ENCODE data around the gene ADGRL4. TPM values are rescaled to one million over a fixed set of nuclear protein-coding genes. Genes with fewer than 3 reads are reported as not detected.

ADGRL4 gene
- total and polyA plus RNA-seq, 2 donors (not counting 1 experiment from before 2014, with no cell fraction given): 3.8 to 5.0 TPM

GRCh38 chr1:78919150-78919549, 87.4 kb downstream of the ADGRL4 start:
- Histone ChIP-seq H3K4me3 (replicated peaks in 1 of 4; ENCODE audit: control extremely low read depth in 1 of 4, insufficient read depth in 1 of 4, low read depth in 3 of 4, low read length in 4 of 4) (no peak overlapping the region), H3K79me2 (ENCODE audit: control insufficient read depth, insufficient read depth, low read length) (no peaks in the 10 kb centered on the region), H3K4me2 (ENCODE audit: extremely low read depth, insufficient read depth, low read length) (no peak overlapping the region), H3K9me3 (ENCODE audit: control insufficient read depth, insufficient read depth, low read depth, low read length) (no peaks in the 10 kb centered on the region), H3K27me3 (ENCODE audit: control insufficient read depth, insufficient read depth, low read length) (no peaks in the 10 kb centered on the region), H3K36me3 (ENCODE audit: control insufficient read depth, insufficient read depth, low read length) (no peaks in the 10 kb centered on the region), H2AFZ (ENCODE audit: low read length) (no peak overlapping the region), H3K27ac (ENCODE audit: insufficient read depth, low read length) (no peak overlapping the region), H3K4me1 (ENCODE audit: control insufficient read depth, extremely low read depth, insufficient read depth, low read length) (no peaks in the 10 kb centered on the region), H4K20me1 (ENCODE audit: control insufficient read depth, extremely low read depth, insufficient read depth, low read length) (no peaks in the 10 kb centered on the region), H3K9ac (ENCODE audit: insufficient read depth, low read length) (no peak overlapping the region)
- DNase-seq (ENCODE audit: low read depth in 2 of 2): no peak
- TF ChIP-seq EZH2 (IDR thresholded peaks at IDR 0.05; ENCODE audit: low read length, missing control alignments): no peak
- TF ChIP-seq CTCF (conservative IDR thresholded peaks at IDR 0.05 in 1 of 2, IDR thresholded peaks at IDR 0.05 in 1 of 2; ENCODE audit: low read depth in 1 of 2, low read length in 2 of 2): no peak

GRCh38 chr1:78918157-78918556, 88.4 kb downstream of the ADGRL4 start:
- Histone ChIP-seq H3K9me3 (ENCODE audit: control insufficient read depth, insufficient read depth, low read depth, low read length) (no peaks in the 10 kb centered on the region), H3K27ac (ENCODE audit: insufficient read depth, low read length) (no peak overlapping the region), H3K4me2 (ENCODE audit: extremely low read depth, insufficient read depth, low read length) (no peak overlapping the region), H3K4me1 (ENCODE audit: control insufficient read depth, extremely low read depth, insufficient read depth, low read length) (no peaks in the 10 kb centered on the region), H4K20me1 (ENCODE audit: control insufficient read depth, extremely low read depth, insufficient read depth, low read length) (no peaks in the 10 kb centered on the region), H3K36me3 (ENCODE audit: control insufficient read depth, insufficient read depth, low read length) (no peaks in the 10 kb centered on the region), H3K27me3 (ENCODE audit: control insufficient read depth, insufficient read depth, low read length) (no peaks in the 10 kb centered on the region), H3K79me2 (ENCODE audit: control insufficient read depth, insufficient read depth, low read length) (no peaks in the 10 kb centered on the region), H2AFZ (ENCODE audit: low read length) (no peak overlapping the region), H3K9ac (ENCODE audit: insufficient read depth, low read length) (no peak overlapping the region), H3K4me3 (replicated peaks in 1 of 4; ENCODE audit: control extremely low read depth in 1 of 4, insufficient read depth in 1 of 4, low read depth in 3 of 4, low read length in 4 of 4) (no peak overlapping the region)
- TF ChIP-seq CTCF (conservative IDR thresholded peaks at IDR 0.05 in 1 of 2, IDR thresholded peaks at IDR 0.05 in 1 of 2; ENCODE audit: low read depth in 1 of 2, low read length in 2 of 2) (no peak), EZH2 (IDR thresholded peaks at IDR 0.05; ENCODE audit: low read length, missing control alignments) (no peak)
- peak; percentile 18 to 21 for DNase-seq (ENCODE audit: low read depth in 2 of 2)

- DNase-seq (ENCODE audit: low read depth in 2 of 2): no peak
- H3K27ac ChIP-seq (ENCODE audit: insufficient read depth, low read length): no peak overlapping the region
Measured at GRCh38 chr1:78916986-78917385, 89.5 kb downstream of the ADGRL4 start.

More at GRCh38 chr1:78916986-78917385, 89.5 kb downstream of the ADGRL4 start:
- Histone ChIP-seq H3K27me3 (ENCODE audit: control insufficient read depth, insufficient read depth, low read length) (no peaks in the 10 kb centered on the region), H3K9me3 (ENCODE audit: control insufficient read depth, insufficient read depth, low read depth, low read length) (no peaks in the 10 kb centered on the region), H4K20me1 (ENCODE audit: control insufficient read depth, extremely low read depth, insufficient read depth, low read length) (no peaks in the 10 kb centered on the region), H2AFZ (ENCODE audit: low read length) (no peak overlapping the region), H3K4me2 (ENCODE audit: extremely low read depth, insufficient read depth, low read length) (no peak overlapping the region), H3K79me2 (ENCODE audit: control insufficient read depth, insufficient read depth, low read length) (no peaks in the 10 kb centered on the region), H3K36me3 (ENCODE audit: control insufficient read depth, insufficient read depth, low read length) (no peaks in the 10 kb centered on the region), H3K9ac (ENCODE audit: insufficient read depth, low read length) (no peak overlapping the region), H3K4me1 (ENCODE audit: control insufficient read depth, extremely low read depth, insufficient read depth, low read length) (no peaks in the 10 kb centered on the region), H3K4me3 (replicated peaks in 1 of 4; ENCODE audit: control extremely low read depth in 1 of 4, insufficient read depth in 1 of 4, low read depth in 3 of 4, low read length in 4 of 4) (no peak overlapping the region)
- TF ChIP-seq EZH2 (IDR thresholded peaks at IDR 0.05; ENCODE audit: low read length, missing control alignments): no peak
- no peak for TF ChIP-seq CTCF (conservative IDR thresholded peaks at IDR 0.05 in 1 of 2, IDR thresholded peaks at IDR 0.05 in 1 of 2; ENCODE audit: low read depth in 1 of 2, low read length in 2 of 2)

Data from fibroblast of lung (primary cell).